ENCODE measurements around the gene MAPKAPK2. TPM values are rescaled to one million over a fixed set of nuclear protein-coding genes. Genes with fewer than 3 reads are reported as not detected.

MAPKAPK2 gene
- total RNA-seq, 1 experiment from 2014 or later: 67.7 TPM

DNA sequence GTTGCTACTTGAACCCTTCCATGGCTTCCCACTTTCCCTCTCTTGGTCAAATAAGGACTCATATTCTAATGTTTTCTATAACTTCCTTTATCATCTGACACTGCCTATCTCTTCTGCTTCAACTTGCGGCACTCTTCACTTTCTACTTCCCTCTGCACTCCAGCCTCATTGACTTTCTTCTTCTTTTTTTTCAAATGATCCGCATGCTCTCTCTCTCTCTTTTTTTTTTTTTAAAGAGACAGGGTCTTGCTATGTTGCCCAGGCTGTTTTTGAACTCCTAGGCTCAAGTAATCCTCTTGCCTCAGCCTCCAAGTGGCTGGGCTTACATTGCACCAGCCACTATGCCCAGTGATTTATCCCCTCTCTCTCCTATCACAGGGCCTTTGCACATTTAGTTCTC lies 94.9 kb downstream of the MAPKAPK2 start:
- no peak overlapping the region for H3K4me3 ChIP-seq (ENCODE audit: insufficient read depth, low read depth, low read length)
- no peaks in the 10 kb centered on the region for H3K36me3 ChIP-seq (replicated peaks; ENCODE audit: control insufficient read depth, insufficient read depth, low read length)
- DNase-seq: no peak
- H3K27me3 ChIP-seq (ENCODE audit: control insufficient read depth, insufficient read depth, low read length): no peaks in the 10 kb centered on the region

DNA sequence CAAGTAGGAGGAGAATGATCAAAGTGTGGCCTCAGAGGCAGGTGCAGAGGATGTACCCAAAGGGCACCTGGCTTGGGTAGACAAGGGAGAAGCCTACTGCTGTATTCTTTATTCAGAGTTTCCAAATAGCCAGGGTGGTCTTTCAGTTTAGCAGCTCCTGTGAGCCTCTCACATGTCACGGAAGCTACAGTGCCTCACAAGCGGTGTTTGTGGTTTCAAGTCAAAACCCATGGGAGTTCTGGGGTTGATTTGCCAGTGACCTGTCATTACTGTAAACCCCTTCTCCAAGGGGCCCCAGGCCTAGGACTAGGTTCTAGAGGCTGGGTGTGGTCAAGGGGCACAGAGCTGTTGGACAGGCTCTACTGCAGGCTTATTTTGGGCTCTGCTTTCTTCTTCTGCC lies 97.7 kb downstream of the MAPKAPK2 start:
- DNase-seq: no peak
- no peak overlapping the region for H3K4me3 ChIP-seq (ENCODE audit: insufficient read depth, low read depth, low read length)
- H3K27me3 ChIP-seq (ENCODE audit: control insufficient read depth, insufficient read depth, low read length): no peaks in the 10 kb centered on the region

DNA sequence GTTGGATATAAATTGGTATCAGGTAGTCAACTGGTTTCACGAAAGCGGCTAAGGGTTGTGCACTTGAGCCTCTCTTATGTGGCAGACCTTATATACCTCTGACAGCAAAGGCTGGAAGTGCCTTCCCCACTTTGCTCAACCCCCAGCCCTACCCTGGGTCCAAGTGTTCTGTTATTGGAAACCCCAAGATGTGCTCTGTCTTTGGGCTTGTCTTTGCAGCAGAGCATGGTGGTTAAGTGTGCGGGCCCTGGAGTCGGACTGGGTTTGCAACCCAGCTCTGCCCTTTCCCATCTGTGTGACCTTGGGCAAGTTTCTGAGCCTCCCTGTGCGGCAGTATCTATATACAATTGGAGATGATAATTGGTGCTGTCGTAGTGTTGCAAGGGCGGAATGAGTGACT lies 98.8 kb downstream of the MAPKAPK2 start:
- no peak for DNase-seq
- H3K27me3 ChIP-seq (ENCODE audit: control insufficient read depth, insufficient read depth, low read length): no peaks in the 10 kb centered on the region
- no peak overlapping the region for H3K4me3 ChIP-seq (ENCODE audit: insufficient read depth, low read depth, low read length)

More for the DNA sequence above, 97.7 kb downstream of the MAPKAPK2 start:
- no peaks in the 10 kb centered on the region for H3K36me3 ChIP-seq (replicated peaks; ENCODE audit: control insufficient read depth, insufficient read depth, low read length)

More for the DNA sequence above, 98.8 kb downstream of the MAPKAPK2 start:
- no peaks in the 10 kb centered on the region for H3K36me3 ChIP-seq (replicated peaks; ENCODE audit: control insufficient read depth, insufficient read depth, low read length)

Other genes with a start within 250 kb of the MAPKAPK2 start
- gene IKBKE, start 214.4 kb upstream of the MAPKAPK2 start, total RNA-seq (2014; rRNA removed; shearing (Covaris generic)): 5.8 and 9.4 TPM in 2 replicates
- gene RASSF5, start 177.4 kb upstream of the MAPKAPK2 start, total RNA-seq (2014; rRNA removed; shearing (Covaris generic)): 0.24 and 0.70 TPM in 2 replicates
- 77.3 and 106 TPM in 2 replicates for gene EIF2D, start 72.4 kb upstream of the MAPKAPK2 start, total RNA-seq (2014; rRNA removed; shearing (Covaris generic))
- 28.3 and 28.4 TPM in 2 replicates for gene DYRK3, start 49.4 kb upstream of the MAPKAPK2 start, total RNA-seq (2014; rRNA removed; shearing (Covaris generic))
- not detected in 2 replicates for gene IL19, start 85.9 kb downstream of the MAPKAPK2 start, total RNA-seq (2014; rRNA removed; shearing (Covaris generic))
- gene IL10, start 87.6 kb downstream of the MAPKAPK2 start, total RNA-seq (2014; rRNA removed; shearing (Covaris generic)): not detected in 2 replicates
- gene IL20, start 180.7 kb downstream of the MAPKAPK2 start, total RNA-seq (2014; rRNA removed; shearing (Covaris generic)): not detected in 2 replicates
- gene IL24, start 212.5 kb downstream of the MAPKAPK2 start, total RNA-seq (2014; rRNA removed; shearing (Covaris generic)): not detected in 2 replicates
- gene FCMR, start 237.0 kb downstream of the MAPKAPK2 start, total RNA-seq (2014; rRNA removed; shearing (Covaris generic)): not detected in 2 replicates

Data from H7 (cell line).